Erythroblast (primary cell): ENCODE measurements around the gene DCAF10.
"Not testable (repeated sequence)": the region's sequence is repeated elsewhere in the genome, so short reads cannot be mapped to it uniquely, and the experiment has no call there.

Experiments
- GATA1 ChIP-seq: IDR thresholded peaks from 2 replicates; pipeline ENCODE4 v1.6.1; 2011; ENCODE audit warnings: low read depth, mild to moderate bottlenecking, control low read depth, low read length, moderate library complexity
- POLR2A ChIP-seq: IDR thresholded peaks from 2 replicates; pipeline ENCODE4 v1.6.1; 2011; ENCODE audit warnings: mild to moderate bottlenecking, low read length

GRCh38 chr9:37887977-37888583 is 87.5 kb downstream of the DCAF10 start:
- TF ChIP-seq POLR2A, GATA1: not testable (repeated sequence)
